Measurements from ENCODE around the gene TPCN1.

Gene TPCN1

GRCh38 chr12:113231235-113232088 lies 10.2 kb downstream of the TPCN1 start:
- Histone ChIP-seq H3K27ac (ENCODE audit: low read depth, low read length) (peak overlapping the region; percentile 8), H3K27me3 (ENCODE audit: control insufficient read depth in 5 of 5, insufficient read depth in 4 of 5, low read length in 5 of 5) (no peaks in the 10 kb centered on the region), H3K9me3 (ENCODE audit: control insufficient read depth in 5 of 5, low read length in 5 of 5) (no peaks in the 10 kb centered on the region), H3K36me3 (ENCODE audit: control insufficient read depth in 5 of 5, insufficient read depth in 5 of 5, low read length in 5 of 5) (peaks cover 0 to 80% (median 52%) of the 10 kb centered on the region in 5 donors), H3K4me1 (ENCODE audit: control insufficient read depth in 5 of 5, insufficient read depth in 5 of 5, low read length in 5 of 5) (peaks cover 3 to 87% (median 71%) of the 10 kb centered on the region in 5 donors), H3K9ac (ENCODE audit: low read length in 5 of 5) (no peak overlapping the region), H3K4me3 (ENCODE audit: low read depth in 1 of 5, low read length in 5 of 5) (no peak overlapping the region)

- no peaks in the 10 kb centered on the region for H3K9me3 ChIP-seq (ENCODE audit: control insufficient read depth in 5 of 5, low read length in 5 of 5)
- H3K9ac ChIP-seq (ENCODE audit: low read length in 5 of 5), result no peak overlapping the region
- no peaks in the 10 kb centered on the region for H3K27me3 ChIP-seq (ENCODE audit: control insufficient read depth in 5 of 5, insufficient read depth in 4 of 5, low read length in 5 of 5)
- peaks cover 0 to 74% (median 45%) of the 10 kb centered on the region in 5 donors for H3K36me3 ChIP-seq (ENCODE audit: control insufficient read depth in 5 of 5, insufficient read depth in 5 of 5, low read length in 5 of 5)
- peaks cover 4 to 88% (median 71%) of the 10 kb centered on the region in 5 donors for H3K4me1 ChIP-seq (ENCODE audit: control insufficient read depth in 5 of 5, insufficient read depth in 5 of 5, low read length in 5 of 5)
- peak overlapping the region; percentile 8 for H3K27ac ChIP-seq (ENCODE audit: low read depth, low read length)
- peak overlapping the region in 1 of 5 donors; percentile 2 for H3K4me3 ChIP-seq (ENCODE audit: low read depth in 1 of 5, low read length in 5 of 5)
Measured at GRCh38 chr12:113232089-113232839, 11.0 kb downstream of the TPCN1 start.

- Histone ChIP-seq H3K9me3 (ENCODE audit: control insufficient read depth in 5 of 5, low read length in 5 of 5) (no peaks in the 10 kb centered on the region), H3K9ac (ENCODE audit: low read length in 5 of 5) (no peak overlapping the region), H3K4me1 (ENCODE audit: control insufficient read depth in 5 of 5, insufficient read depth in 5 of 5, low read length in 5 of 5) (peaks cover 4 to 88% (median 71%) of the 10 kb centered on the region in 5 donors), H3K4me3 (ENCODE audit: low read depth in 1 of 5, low read length in 5 of 5) (peak overlapping the region in 3 of 5 donors; percentile 1 to 30 (median 2)), H3K36me3 (ENCODE audit: control insufficient read depth in 5 of 5, insufficient read depth in 5 of 5, low read length in 5 of 5) (peaks cover 0 to 66% (median 39%) of the 10 kb centered on the region in 5 donors), H3K27me3 (ENCODE audit: control insufficient read depth in 5 of 5, insufficient read depth in 4 of 5, low read length in 5 of 5) (no peaks in the 10 kb centered on the region), H3K27ac (ENCODE audit: low read depth, low read length) (peak overlapping the region; percentile 30)
Measured at GRCh38 chr12:113232840-113233585, 11.7 kb downstream of the TPCN1 start.

DNA sequence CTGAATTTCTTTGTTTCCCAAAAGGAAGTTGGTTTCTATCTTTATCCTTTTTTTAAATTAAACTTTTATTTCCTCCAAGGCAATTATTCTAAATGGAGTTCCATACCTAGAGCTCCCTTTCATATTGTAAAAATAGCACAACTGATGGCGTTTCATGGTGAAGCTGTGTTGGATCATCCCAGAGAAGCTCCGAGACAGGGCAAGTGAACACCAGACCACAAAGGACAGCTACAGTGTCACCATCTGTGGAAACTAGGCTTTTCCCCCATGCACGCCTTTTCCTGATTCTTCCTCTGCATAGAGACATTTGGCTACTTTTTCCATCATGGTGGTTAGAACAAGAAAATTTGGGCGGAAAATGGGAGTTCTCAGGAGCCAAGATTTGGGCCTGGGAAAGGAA lies 12.7 kb downstream of the TPCN1 start:
- Histone ChIP-seq H3K4me1 (ENCODE audit: control insufficient read depth in 5 of 5, insufficient read depth in 5 of 5, low read length in 5 of 5) (peaks cover 4 to 87% (median 69%) of the 10 kb centered on the region in 5 donors), H3K36me3 (ENCODE audit: control insufficient read depth in 5 of 5, insufficient read depth in 5 of 5, low read length in 5 of 5) (peaks cover 0 to 63% (median 37%) of the 10 kb centered on the region in 5 donors), H3K9me3 (ENCODE audit: control insufficient read depth in 5 of 5, low read length in 5 of 5) (no peaks in the 10 kb centered on the region), H3K4me3 (ENCODE audit: low read depth in 1 of 5, low read length in 5 of 5) (no peak overlapping the region), H3K27ac (ENCODE audit: low read depth, low read length) (peak overlapping the region; percentile 30), H3K27me3 (ENCODE audit: control insufficient read depth in 5 of 5, insufficient read depth in 4 of 5, low read length in 5 of 5) (no peaks in the 10 kb centered on the region), H3K9ac (ENCODE audit: low read length in 5 of 5) (no peak overlapping the region)

DNA sequence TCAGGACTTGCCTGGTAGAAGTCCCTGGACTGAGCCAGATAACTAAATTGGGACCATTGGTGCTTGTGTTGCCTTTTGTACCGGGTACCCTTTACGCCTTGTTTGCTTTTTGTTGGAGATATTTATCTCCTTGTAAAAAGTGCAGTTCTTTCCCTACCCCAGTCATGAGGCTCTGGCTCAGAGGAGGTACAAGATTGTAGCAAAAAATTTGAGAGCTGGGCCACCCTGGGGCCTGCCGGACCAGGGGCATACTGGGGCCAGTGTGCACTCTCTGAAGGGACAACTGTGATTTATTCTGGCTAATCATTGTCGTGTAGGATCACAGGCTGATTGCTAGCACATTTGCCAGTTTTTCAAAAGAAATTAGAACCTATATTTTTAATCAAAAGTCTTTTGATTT lies 13.2 kb downstream of the TPCN1 start:
- Histone ChIP-seq H3K4me3 (ENCODE audit: low read depth in 1 of 5, low read length in 5 of 5) (no peak overlapping the region), H3K9ac (ENCODE audit: low read length in 5 of 5) (no peak overlapping the region), H3K9me3 (ENCODE audit: control insufficient read depth in 5 of 5, low read length in 5 of 5) (no peaks in the 10 kb centered on the region), H3K27me3 (ENCODE audit: control insufficient read depth in 5 of 5, insufficient read depth in 4 of 5, low read length in 5 of 5) (no peaks in the 10 kb centered on the region), H3K27ac (ENCODE audit: low read depth, low read length) (no peak overlapping the region), H3K36me3 (ENCODE audit: control insufficient read depth in 5 of 5, insufficient read depth in 5 of 5, low read length in 5 of 5) (peaks cover 0 to 65% (median 37%) of the 10 kb centered on the region in 5 donors), H3K4me1 (ENCODE audit: control insufficient read depth in 5 of 5, insufficient read depth in 5 of 5, low read length in 5 of 5) (peaks cover 8 to 87% (median 69%) of the 10 kb centered on the region in 5 donors)

- Histone ChIP-seq H3K9me3 (ENCODE audit: control insufficient read depth in 5 of 5, low read length in 5 of 5) (no peaks in the 10 kb centered on the region), H3K27ac (ENCODE audit: low read depth, low read length) (peak overlapping the region; percentile 23), H3K36me3 (ENCODE audit: control insufficient read depth in 5 of 5, insufficient read depth in 5 of 5, low read length in 5 of 5) (peaks cover 0 to 57% (median 29%) of the 10 kb centered on the region in 5 donors), H3K4me1 (ENCODE audit: control insufficient read depth in 5 of 5, insufficient read depth in 5 of 5, low read length in 5 of 5) (peaks cover 16 to 88% (median 73%) of the 10 kb centered on the region in 5 donors), H3K27me3 (ENCODE audit: control insufficient read depth in 5 of 5, insufficient read depth in 4 of 5, low read length in 5 of 5) (no peaks in the 10 kb centered on the region), H3K4me3 (ENCODE audit: low read depth in 1 of 5, low read length in 5 of 5) (no peak overlapping the region), H3K9ac (ENCODE audit: low read length in 5 of 5) (no peak overlapping the region)
Measured at GRCh38 chr12:113235976-113236375, 14.7 kb downstream of the TPCN1 start.

DNA sequence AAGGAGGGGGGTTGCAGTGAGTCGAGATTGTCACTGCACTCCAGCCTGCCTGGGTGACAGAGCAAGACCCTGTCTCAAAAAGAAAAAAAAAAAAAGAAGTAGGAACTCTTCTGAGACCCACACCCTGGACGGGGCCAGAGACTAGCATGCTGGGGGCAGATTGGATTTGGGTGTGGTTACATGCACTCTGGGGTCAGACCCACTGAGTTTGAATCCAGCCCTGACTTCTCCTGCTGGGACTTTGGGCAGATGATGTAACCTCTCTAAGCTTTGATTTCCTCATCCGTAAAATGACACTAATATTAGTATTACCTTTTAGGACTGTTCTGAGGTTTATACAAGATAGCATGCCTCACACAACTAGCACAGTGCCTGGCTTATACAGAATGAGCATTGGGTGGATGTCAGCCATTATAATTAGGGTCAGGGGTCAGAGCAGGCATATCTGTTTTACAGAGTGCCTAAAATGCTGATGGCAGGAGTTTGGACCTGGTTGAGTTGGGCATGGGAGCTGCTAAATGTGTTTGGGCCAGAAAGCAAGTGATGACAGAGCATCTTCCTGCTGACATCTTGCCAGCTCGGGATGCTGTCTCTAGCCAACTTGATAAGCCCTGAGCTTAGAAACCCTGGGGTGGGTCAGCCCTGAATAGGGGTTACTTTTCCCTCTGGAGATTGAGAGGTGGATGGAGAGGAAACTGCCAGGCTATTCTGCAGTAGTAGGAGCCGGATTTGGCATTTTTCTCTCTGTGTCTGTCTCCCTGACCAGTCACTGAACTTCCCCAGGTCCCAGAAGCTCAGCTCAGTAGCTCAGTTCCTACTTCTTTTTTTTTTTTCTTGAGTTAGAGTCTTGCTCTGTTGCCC lies 15.5 kb downstream of the TPCN1 start:
- Histone ChIP-seq H3K9ac (ENCODE audit: low read length in 5 of 5) (no peak overlapping the region), H3K27ac (ENCODE audit: low read depth, low read length) (peak overlapping the region; percentile 23), H3K4me1 (ENCODE audit: control insufficient read depth in 5 of 5, insufficient read depth in 5 of 5, low read length in 5 of 5) (peaks cover 18 to 88% (median 72%) of the 10 kb centered on the region in 5 donors)

DNA sequence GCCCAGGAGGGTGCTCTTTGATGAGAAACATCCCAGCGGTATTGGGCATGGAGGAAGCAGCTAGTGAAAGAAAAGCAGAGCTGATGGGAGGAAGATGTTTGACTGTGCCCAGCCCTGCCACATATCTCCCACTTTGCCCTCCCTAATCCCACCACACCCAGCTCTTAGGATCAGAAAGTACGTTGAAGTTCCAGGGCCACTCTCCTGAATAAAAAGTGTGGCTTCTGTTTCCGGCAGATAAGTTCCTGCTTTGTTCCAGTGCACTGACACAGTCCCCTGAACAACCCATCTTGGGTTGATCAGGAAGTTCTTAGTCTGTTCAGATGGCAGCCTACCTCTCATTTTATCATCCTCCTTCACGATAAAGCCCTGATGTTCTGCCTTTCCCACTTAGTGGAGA lies 16.5 kb downstream of the TPCN1 start:
- H3K4me1 ChIP-seq (ENCODE audit: control insufficient read depth in 5 of 5, insufficient read depth in 5 of 5, low read length in 5 of 5), result peaks cover 15 to 88% (median 68%) of the 10 kb centered on the region in 5 donors

More for the DNA sequence above, 15.5 kb downstream of the TPCN1 start:
- Histone ChIP-seq H3K4me3 (ENCODE audit: low read depth in 1 of 5, low read length in 5 of 5) (no peak overlapping the region), H3K27me3 (ENCODE audit: control insufficient read depth in 5 of 5, insufficient read depth in 4 of 5, low read length in 5 of 5) (no peaks in the 10 kb centered on the region), H3K36me3 (ENCODE audit: control insufficient read depth in 5 of 5, insufficient read depth in 5 of 5, low read length in 5 of 5) (peaks cover 0 to 49% (median 26%) of the 10 kb centered on the region in 5 donors), H3K9me3 (ENCODE audit: control insufficient read depth in 5 of 5, low read length in 5 of 5) (no peaks in the 10 kb centered on the region)

DNA sequence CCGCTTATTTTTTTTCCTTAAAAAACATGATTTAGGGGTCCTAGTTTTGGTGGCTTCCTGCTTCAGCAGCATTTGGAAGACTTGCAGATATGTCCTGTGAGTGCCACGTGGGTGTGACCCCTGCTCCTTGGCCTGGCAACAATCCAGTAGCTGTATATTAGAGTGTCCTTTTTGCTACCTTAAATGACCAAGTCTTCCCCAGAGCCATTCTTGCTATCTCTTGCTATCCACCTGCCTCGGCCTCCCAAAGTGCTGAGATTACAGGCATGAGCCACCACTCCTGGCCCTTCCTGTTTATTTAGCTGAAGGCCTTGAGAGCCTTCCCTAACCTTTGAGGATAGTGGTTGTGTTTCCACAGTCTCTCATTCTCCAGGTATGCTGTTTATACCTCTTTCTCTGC lies 17.0 kb downstream of the TPCN1 start:
- H3K4me1 ChIP-seq (ENCODE audit: control insufficient read depth in 5 of 5, insufficient read depth in 5 of 5, low read length in 5 of 5), result peaks cover 15 to 84% (median 62%) of the 10 kb centered on the region in 5 donors
- no peak overlapping the region for H3K27ac ChIP-seq (ENCODE audit: low read depth, low read length)
- no peak overlapping the region for H3K9ac ChIP-seq (ENCODE audit: low read length in 5 of 5)

More for the DNA sequence above, 16.5 kb downstream of the TPCN1 start:
- peaks cover 0 to 47% (median 25%) of the 10 kb centered on the region in 5 donors for H3K36me3 ChIP-seq (ENCODE audit: control insufficient read depth in 5 of 5, insufficient read depth in 5 of 5, low read length in 5 of 5)
- H3K9me3 ChIP-seq (ENCODE audit: control insufficient read depth in 5 of 5, low read length in 5 of 5), result no peaks in the 10 kb centered on the region
- H3K4me3 ChIP-seq (ENCODE audit: low read depth in 1 of 5, low read length in 5 of 5), result no peak overlapping the region
- H3K9ac ChIP-seq (ENCODE audit: low read length in 5 of 5), result no peak overlapping the region
- H3K27me3 ChIP-seq (ENCODE audit: control insufficient read depth in 5 of 5, insufficient read depth in 4 of 5, low read length in 5 of 5), result no peaks in the 10 kb centered on the region
- no peak overlapping the region for H3K27ac ChIP-seq (ENCODE audit: low read depth, low read length)

More for the DNA sequence above, 17.0 kb downstream of the TPCN1 start:
- Histone ChIP-seq H3K27me3 (ENCODE audit: control insufficient read depth in 5 of 5, insufficient read depth in 4 of 5, low read length in 5 of 5) (no peaks in the 10 kb centered on the region), H3K9me3 (ENCODE audit: control insufficient read depth in 5 of 5, low read length in 5 of 5) (no peaks in the 10 kb centered on the region), H3K4me3 (ENCODE audit: low read depth in 1 of 5, low read length in 5 of 5) (no peak overlapping the region), H3K36me3 (ENCODE audit: control insufficient read depth in 5 of 5, insufficient read depth in 5 of 5, low read length in 5 of 5) (peaks cover 0 to 43% (median 20%) of the 10 kb centered on the region in 5 donors)
